Measurements from ENCODE around the gene COPB1.

COPB1 gene

DNA sequence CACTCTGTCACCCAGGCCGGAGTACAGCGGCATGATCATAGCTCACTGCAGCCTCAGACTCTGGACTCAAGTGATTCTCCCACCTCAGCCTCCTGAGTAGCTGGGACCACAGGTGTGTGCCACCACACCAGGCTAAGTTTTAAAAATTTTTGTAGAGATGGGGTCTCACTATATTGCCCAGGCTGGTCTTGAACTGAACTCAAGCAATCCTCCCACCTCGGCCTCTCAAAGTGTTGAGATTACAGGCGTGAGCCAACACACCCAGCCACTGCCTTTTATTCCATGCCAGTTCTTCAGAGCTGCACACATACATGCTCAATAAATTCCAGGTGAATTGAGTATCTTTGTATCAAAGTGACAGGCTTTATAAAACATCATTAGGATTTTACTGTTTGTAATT is 2.4 kb upstream of the COPB1 start:
- H3K27me3 ChIP-seq (ENCODE audit: control insufficient read depth, insufficient read depth, low read length), result no peaks in the 10 kb centered on the region
- no peaks in the 10 kb centered on the region for H3K9me3 ChIP-seq (ENCODE audit: control insufficient read depth, low read length)
- no peak overlapping the region for H3K4me2 ChIP-seq (ENCODE audit: low read length)
- no peak overlapping the region for H3K27ac ChIP-seq
- no peaks in the 10 kb centered on the region for H3K4me1 ChIP-seq
- no peak overlapping the region for H2AFZ ChIP-seq
- H3K4me3 ChIP-seq (ENCODE audit: low read depth, low read length), result no peak overlapping the region
- H3K79me2 ChIP-seq, result peaks cover 7% of the 10 kb centered on the region
- no peaks in the 10 kb centered on the region for H3K36me3 ChIP-seq (ENCODE audit: control insufficient read depth, insufficient read depth, low read length)
- no peak overlapping the region for H3K9ac ChIP-seq
- no peak for TF ChIP-seq CTCF (IDR thresholded peaks at IDR 0.05)

DNA sequence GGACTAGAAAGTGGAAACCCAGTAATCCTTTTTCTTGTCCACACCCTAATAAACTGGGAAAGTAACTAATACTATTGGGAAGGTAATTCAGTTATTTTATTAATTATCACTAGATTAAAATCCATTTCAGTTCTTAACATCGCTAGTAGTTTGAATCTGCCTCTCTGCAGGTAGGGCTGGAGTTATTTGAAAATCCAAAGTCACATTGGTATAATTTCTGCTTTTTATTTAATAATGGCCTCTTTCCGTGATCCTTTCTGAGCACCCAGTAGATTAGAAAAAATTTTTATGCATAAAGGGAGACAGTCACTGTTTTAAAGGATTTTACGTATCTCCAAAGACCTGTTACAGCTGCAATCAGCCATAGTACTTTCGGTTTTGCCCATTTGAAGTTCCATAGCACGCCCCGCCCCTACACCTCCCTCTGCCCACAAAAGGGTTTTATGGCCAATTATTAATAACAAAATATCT is 605 bp upstream of the COPB1 start:
- Histone ChIP-seq H3K79me2 (peaks cover 7% of the 10 kb centered on the region), H3K27me3 (ENCODE audit: control insufficient read depth, insufficient read depth, low read length) (no peaks in the 10 kb centered on the region), H3K27ac (peak overlapping the region; percentile 66), H3K9ac (no peak overlapping the region), H3K4me1 (no peaks in the 10 kb centered on the region), H3K4me2 (ENCODE audit: low read length) (peak overlapping the region; percentile 77), H3K4me3 (ENCODE audit: low read depth, low read length) (peak overlapping the region; percentile 70), H2AFZ (peak overlapping the region; percentile 80), H3K36me3 (ENCODE audit: control insufficient read depth, insufficient read depth, low read length) (no peaks in the 10 kb centered on the region), H3K9me3 (ENCODE audit: control insufficient read depth, low read length) (no peaks in the 10 kb centered on the region)
- no peak for TF ChIP-seq CTCF (IDR thresholded peaks at IDR 0.05)

DNA sequence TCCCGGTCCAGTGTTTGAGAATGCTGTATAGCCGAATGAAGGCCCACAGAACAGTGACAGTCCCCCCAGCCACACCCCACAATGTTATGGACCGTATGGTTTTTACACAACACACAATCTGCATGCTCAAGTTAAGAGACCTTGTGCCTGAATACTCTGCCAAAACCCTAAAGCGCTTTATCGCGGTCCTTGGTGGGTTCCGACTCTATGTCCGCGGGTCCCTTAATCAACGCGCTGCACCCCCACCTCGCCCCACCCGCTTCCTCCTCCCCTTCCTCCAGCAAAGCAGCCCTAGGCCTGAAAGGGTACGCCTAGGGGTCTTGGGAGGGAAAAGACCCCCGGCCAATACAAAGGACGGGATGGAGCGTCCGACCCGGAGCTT is 442 bp downstream of the COPB1 start:
- no peak overlapping the region for H3K9ac ChIP-seq
- peak overlapping the region; percentile 70 for H3K4me3 ChIP-seq (ENCODE audit: low read depth, low read length)
- H3K4me2 ChIP-seq (ENCODE audit: low read length), result peak overlapping the region; percentile 66
- no peaks in the 10 kb centered on the region for H3K4me1 ChIP-seq
- H3K36me3 ChIP-seq (ENCODE audit: control insufficient read depth, insufficient read depth, low read length), result no peaks in the 10 kb centered on the region
- peaks cover 7% of the 10 kb centered on the region for H3K79me2 ChIP-seq
- no peak for TF ChIP-seq CTCF (IDR thresholded peaks at IDR 0.05)
- H2AFZ ChIP-seq, result no peak overlapping the region
- H3K9me3 ChIP-seq (ENCODE audit: control insufficient read depth, low read length), result no peaks in the 10 kb centered on the region
- H3K27me3 ChIP-seq (ENCODE audit: control insufficient read depth, insufficient read depth, low read length), result no peaks in the 10 kb centered on the region
- H3K27ac ChIP-seq, result no peak overlapping the region

- H3K4me3 ChIP-seq (ENCODE audit: low read depth, low read length), result no peak overlapping the region
- no peaks in the 10 kb centered on the region for H3K4me1 ChIP-seq
- H3K27me3 ChIP-seq (ENCODE audit: control insufficient read depth, insufficient read depth, low read length), result no peaks in the 10 kb centered on the region
- H3K9me3 ChIP-seq (ENCODE audit: control insufficient read depth, low read length), result no peaks in the 10 kb centered on the region
- no peaks in the 10 kb centered on the region for H3K36me3 ChIP-seq (ENCODE audit: control insufficient read depth, insufficient read depth, low read length)
- no peak overlapping the region for H2AFZ ChIP-seq
- H3K4me2 ChIP-seq (ENCODE audit: low read length), result no peak overlapping the region
- no peak overlapping the region for H3K9ac ChIP-seq
- H3K79me2 ChIP-seq, result no peaks in the 10 kb centered on the region
- TF ChIP-seq CTCF (IDR thresholded peaks at IDR 0.05), result no peak
- no peak overlapping the region for H3K27ac ChIP-seq
Observed at GRCh38 chr11:14480716-14481115, 18.9 kb downstream of the COPB1 start.

DNA sequence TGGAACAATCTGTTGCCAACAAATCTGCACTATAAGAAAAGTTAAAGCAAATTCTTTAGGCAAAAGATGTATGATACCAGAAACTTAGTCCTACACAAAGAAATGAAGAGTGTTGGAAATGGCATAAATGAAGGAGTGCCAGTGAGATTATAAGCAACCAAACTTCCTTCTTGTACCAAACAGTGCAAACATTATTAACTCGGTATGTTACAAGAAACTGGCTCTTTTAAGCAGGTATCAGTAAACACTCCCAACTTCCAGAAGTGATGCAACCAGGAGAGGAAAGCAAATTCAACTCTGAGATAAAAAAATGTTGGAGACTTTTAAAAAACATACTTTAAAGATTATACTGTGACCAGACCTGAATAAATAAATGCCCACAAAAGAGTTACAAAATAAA is 28.5 kb downstream of the COPB1 start:
- H3K4me1 ChIP-seq, result no peaks in the 10 kb centered on the region
- no peaks in the 10 kb centered on the region for H3K9me3 ChIP-seq (ENCODE audit: control insufficient read depth, low read length)
- no peak overlapping the region for H2AFZ ChIP-seq
- H3K27ac ChIP-seq, result no peak overlapping the region
- TF ChIP-seq CTCF (IDR thresholded peaks at IDR 0.05), result no peak
- H3K4me2 ChIP-seq (ENCODE audit: low read length), result no peak overlapping the region
- H3K27me3 ChIP-seq (ENCODE audit: control insufficient read depth, insufficient read depth, low read length), result no peaks in the 10 kb centered on the region
- H3K79me2 ChIP-seq, result no peaks in the 10 kb centered on the region
- H3K36me3 ChIP-seq (ENCODE audit: control insufficient read depth, insufficient read depth, low read length), result no peaks in the 10 kb centered on the region
- no peak overlapping the region for H3K4me3 ChIP-seq (ENCODE audit: low read depth, low read length)
- no peak overlapping the region for H3K9ac ChIP-seq
